NT2/D1 (cell line): ENCODE results near the gene ANKMY2.
A peak's percentile ranks its signal among the peaks of the same experiment; 100 is the strongest.
"Not testable (repeated sequence)": the region's sequence is repeated elsewhere in the genome, so short reads cannot be mapped to it uniquely, and the experiment has no call there.

Experiments used
- DNase-seq: peaks from one replicate; pipeline ENCODE4 v3.0.0-alpha.2; 2011; ENCODE audit warnings: low read depth, low spot score
- H3K27me3 ChIP-seq: 2 replicates; pipeline ENCODE4 v1.6.0; 2011; ENCODE audit warnings: mild to moderate bottlenecking; ENCODE audit not compliant: insufficient read length, insufficient read depth
- H3K36me3 ChIP-seq: 2 replicates; pipeline ENCODE4 v1.6.1; 2011; ENCODE audit warnings: mild to moderate bottlenecking, low read length, mixed read lengths; ENCODE audit not compliant: insufficient read depth, insufficient read length
- H3K4me1 ChIP-seq: 2 replicates; pipeline ENCODE4 v1.5.1; 2011; ENCODE audit not compliant: insufficient read depth, insufficient read length
- H3K4me3 ChIP-seq: 2 replicates; pipeline ENCODE4 v1.5.1; 2011; ENCODE audit warnings: low read depth; ENCODE audit not compliant: insufficient read length
- H3K9ac ChIP-seq: 2 replicates; pipeline ENCODE4 v1.6.0; 2011; ENCODE audit warnings: low read depth; ENCODE audit not compliant: insufficient read length
- H3K9me3 ChIP-seq: 2 replicates; pipeline ENCODE4 v1.5.1; 2011; ENCODE audit warnings: mild to moderate bottlenecking, low read length; ENCODE audit not compliant: insufficient read depth
- SUZ12 ChIP-seq: IDR thresholded peaks from 2 replicates; pipeline ENCODE4 v1.6.1; 2011; ENCODE audit not compliant: insufficient read length, insufficient read depth; ENCODE audit errors: extremely low read depth
- YY1 ChIP-seq: IDR thresholded peaks from 2 replicates; pipeline ENCODE4 v1.6.1; 2011; ENCODE audit not compliant: insufficient read length, insufficient read depth
- ZNF274 ChIP-seq: IDR thresholded peaks from 2 replicates; pipeline ENCODE4 v1.6.1; 2011; ENCODE audit warnings: mild to moderate bottlenecking, low read depth, low read length

The ANKMY2 gene

DNA sequence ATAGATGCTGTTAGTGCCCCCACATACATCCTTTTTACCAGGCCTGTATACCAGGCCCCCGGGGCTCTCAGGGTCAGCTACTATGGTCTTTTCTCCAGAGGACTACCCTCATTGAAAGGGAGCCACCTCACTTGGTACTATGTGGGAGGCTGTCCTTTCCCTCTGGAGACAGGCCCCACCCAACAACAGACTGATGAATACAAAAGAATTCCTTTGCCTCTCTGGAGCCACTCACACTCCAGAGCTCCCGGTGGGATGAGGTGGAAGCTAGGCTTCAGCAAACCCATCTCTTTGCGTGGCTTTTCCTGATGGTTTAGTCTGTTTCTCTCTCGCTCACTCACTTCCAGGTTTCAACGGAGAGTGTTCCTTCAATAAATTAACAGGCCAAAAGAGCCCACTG is 30.3 kb downstream of the ANKMY2 start:
- no peak for TF ChIP-seq SUZ12
- no peak for TF ChIP-seq YY1
- no peaks in the 10 kb centered on the region for H3K9me3 ChIP-seq
- peaks cover 15% of the 10 kb centered on the region for H3K36me3 ChIP-seq
- H3K9ac ChIP-seq: no peak overlapping the region
- H3K4me1 ChIP-seq: no peaks in the 10 kb centered on the region
- H3K4me3 ChIP-seq: no peak overlapping the region
- no peaks in the 10 kb centered on the region for H3K27me3 ChIP-seq
- DNase-seq: peak; percentile 28

DNA sequence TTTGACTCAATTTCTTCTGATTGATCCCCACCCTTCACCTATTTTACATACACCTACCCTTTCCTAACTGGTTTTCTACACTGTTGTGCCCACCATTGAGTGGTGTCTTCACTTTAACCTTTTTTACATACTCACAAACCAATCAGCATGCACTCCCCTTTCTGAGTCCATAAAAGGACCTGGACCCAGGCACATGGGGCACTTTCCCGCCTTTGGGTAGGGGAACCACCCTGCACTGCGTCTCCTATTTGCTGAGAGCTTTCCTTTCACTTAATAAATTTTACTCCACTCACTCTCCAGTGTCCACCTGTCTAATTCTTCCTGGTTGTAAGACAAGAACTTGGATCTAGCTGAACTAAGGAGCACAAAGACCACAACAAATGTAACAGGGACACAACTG is 33.8 kb downstream of the ANKMY2 start:
- Histone ChIP-seq H3K36me3 (peaks cover 28% of the 10 kb centered on the region), H3K4me1 (no peaks in the 10 kb centered on the region), H3K4me3 (no peak overlapping the region), H3K9me3 (no peaks in the 10 kb centered on the region), H3K9ac (no peak overlapping the region), H3K27me3 (no peaks in the 10 kb centered on the region)
- no peak for DNase-seq
- no peak for TF ChIP-seq YY1
- no peak for TF ChIP-seq SUZ12
- no peak for TF ChIP-seq ZNF274

- no peak overlapping the region for H3K4me3 ChIP-seq
- no peak for TF ChIP-seq SUZ12
- TF ChIP-seq YY1: no peak
- TF ChIP-seq ZNF274: no peak
- H3K27me3 ChIP-seq: no peaks in the 10 kb centered on the region
- H3K4me1 ChIP-seq: no peaks in the 10 kb centered on the region
- no peaks in the 10 kb centered on the region for H3K9me3 ChIP-seq
- H3K36me3 ChIP-seq: peaks cover 29% of the 10 kb centered on the region
- no peak overlapping the region for H3K9ac ChIP-seq
- DNase-seq: no peak
Measured at GRCh38 chr7:16609842-16610450, 35.6 kb downstream of the ANKMY2 start.

DNA sequence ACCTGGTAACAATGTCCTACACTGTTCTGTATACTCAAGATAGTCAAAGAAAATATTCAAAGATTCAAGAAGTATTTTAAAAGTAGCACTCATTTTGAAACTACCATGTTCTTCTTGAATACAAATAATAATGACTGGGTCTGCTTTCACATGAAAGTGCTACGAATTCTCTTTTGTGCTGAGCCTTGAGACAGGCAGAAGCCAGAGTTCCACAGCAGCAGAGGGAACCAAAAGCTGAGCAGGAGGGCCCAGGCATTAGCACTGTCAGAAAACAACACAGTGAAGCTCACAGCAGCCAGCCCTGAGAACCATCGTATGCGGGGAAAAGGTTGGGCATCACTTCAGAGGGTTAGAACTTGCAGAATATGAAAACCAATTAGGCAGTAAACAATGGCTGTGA is 38.9 kb downstream of the ANKMY2 start:
- H3K36me3 ChIP-seq: peaks cover 46% of the 10 kb centered on the region
- H3K9ac ChIP-seq: no peak overlapping the region

DNA sequence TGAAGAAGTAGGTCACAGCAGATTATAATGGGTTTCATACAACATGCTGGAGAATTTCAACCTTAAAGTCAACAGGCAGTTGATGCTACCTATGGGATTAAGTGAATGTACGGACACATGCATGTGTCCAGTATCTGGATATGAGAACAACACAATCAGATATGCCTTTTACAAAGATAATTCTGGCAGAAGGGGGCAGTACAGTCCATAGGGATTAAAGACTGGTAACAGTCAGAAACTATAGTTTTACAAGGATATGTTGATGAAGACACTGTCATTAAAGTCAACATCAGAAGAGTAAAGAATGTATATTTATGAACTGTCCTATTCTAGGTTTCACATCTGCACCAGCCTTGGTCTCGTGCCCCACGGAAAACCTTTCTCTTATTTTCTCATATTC is 41.5 kb downstream of the ANKMY2 start:
- no peak for DNase-seq
- Histone ChIP-seq H3K4me3 (no peak overlapping the region), H3K9me3 (no peaks in the 10 kb centered on the region), H3K27me3 (no peaks in the 10 kb centered on the region), H3K36me3 (peaks cover 46% of the 10 kb centered on the region), H3K9ac (no peak overlapping the region), H3K4me1 (no peaks in the 10 kb centered on the region)
- TF ChIP-seq SUZ12 (no peak), ZNF274 (no peak), YY1 (no peak)

More for the DNA sequence above, 38.9 kb downstream of the ANKMY2 start:
- no peaks in the 10 kb centered on the region for H3K4me1 ChIP-seq
- TF ChIP-seq ZNF274: no peak
- no peak for TF ChIP-seq SUZ12
- TF ChIP-seq YY1: no peak
- no peaks in the 10 kb centered on the region for H3K9me3 ChIP-seq
- no peak overlapping the region for H3K4me3 ChIP-seq
- DNase-seq: no peak
- no peaks in the 10 kb centered on the region for H3K27me3 ChIP-seq

DNA sequence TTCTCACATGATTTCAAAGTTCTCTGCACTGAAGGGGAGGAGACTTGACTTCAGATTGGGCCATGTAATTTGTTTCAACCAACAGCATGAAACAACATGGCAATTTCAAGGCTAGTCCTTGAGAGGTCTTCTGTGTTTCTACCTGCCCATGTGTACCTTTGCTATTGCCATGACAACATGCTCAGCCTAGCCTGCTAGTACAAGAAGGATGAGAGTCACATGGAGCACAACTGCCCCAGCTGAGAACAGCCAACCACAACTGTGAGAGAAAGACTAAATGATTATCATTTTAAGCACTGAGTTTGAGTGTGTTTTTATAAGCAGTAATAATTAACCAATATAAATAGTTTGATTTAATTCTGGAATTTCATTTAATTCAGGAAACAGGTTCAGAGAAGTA is 41.9 kb downstream of the ANKMY2 start:
- H3K4me1 ChIP-seq: no peaks in the 10 kb centered on the region
- H3K9ac ChIP-seq: no peak overlapping the region
- no peak for TF ChIP-seq YY1
- no peak for TF ChIP-seq ZNF274
- no peak for TF ChIP-seq SUZ12
- no peaks in the 10 kb centered on the region for H3K9me3 ChIP-seq
- H3K4me3 ChIP-seq: no peak overlapping the region
- H3K36me3 ChIP-seq: peaks cover 43% of the 10 kb centered on the region
- no peaks in the 10 kb centered on the region for H3K27me3 ChIP-seq
- no peak for DNase-seq

DNA sequence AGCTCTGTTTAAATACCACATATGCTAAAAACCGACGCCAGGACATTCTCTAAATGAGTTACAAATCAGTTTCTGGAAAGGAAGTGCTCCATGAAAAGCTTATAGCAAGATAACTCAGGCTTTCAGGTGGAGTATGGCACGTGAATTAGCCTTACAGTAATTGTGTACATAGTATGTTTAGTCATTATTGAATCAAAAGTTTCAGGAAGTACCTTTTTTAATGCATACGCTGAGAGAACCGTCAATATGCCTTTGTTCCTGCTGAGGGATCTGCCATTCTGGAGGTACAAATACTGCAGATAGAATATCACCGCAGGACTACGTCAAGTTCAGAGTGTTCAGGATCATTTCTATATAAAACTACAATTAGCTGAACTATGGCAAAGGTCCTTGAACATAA is 45.7 kb downstream of the ANKMY2 start:
- no peak for DNase-seq
- Histone ChIP-seq H3K4me3 (no peak overlapping the region), H3K36me3 (peaks cover 38% of the 10 kb centered on the region), H3K9ac (no peak overlapping the region), H3K4me1 (no peaks in the 10 kb centered on the region), H3K9me3 (no peaks in the 10 kb centered on the region), H3K27me3 (no peaks in the 10 kb centered on the region)
- TF ChIP-seq ZNF274 (no peak), SUZ12 (no peak), YY1 (no peak)

DNA sequence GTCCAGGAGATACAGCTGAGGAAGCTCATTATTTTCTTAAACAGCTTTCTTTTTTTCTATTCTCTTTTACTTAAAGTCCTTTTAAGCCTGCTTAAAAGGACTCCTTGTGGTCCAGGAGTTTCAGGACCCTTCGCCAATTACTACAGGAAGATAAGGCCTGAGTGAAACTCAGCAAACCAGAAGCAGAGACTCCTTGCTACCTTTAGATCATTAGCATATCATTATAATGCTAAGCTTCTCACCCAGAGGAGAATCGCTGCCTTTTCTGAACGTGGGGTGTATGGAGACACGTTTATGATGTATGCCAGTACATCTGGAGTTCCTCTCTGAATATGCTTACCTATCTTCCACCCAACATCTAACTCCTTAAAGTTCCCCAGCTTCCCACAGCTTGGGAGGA is 47.5 kb downstream of the ANKMY2 start:
- TF ChIP-seq ZNF274 (no peak), SUZ12 (no peak), YY1 (no peak)
- Histone ChIP-seq H3K9me3 (no peaks in the 10 kb centered on the region), H3K4me1 (no peaks in the 10 kb centered on the region), H3K36me3 (peaks cover 26% of the 10 kb centered on the region), H3K4me3 (no peak overlapping the region), H3K9ac (no peak overlapping the region), H3K27me3 (no peaks in the 10 kb centered on the region)
- no peak for DNase-seq

- H3K4me1 ChIP-seq, H3K4me3 ChIP-seq, H3K9me3 ChIP-seq, H3K9ac ChIP-seq, H3K27me3 ChIP-seq, DNase-seq, H3K36me3 ChIP-seq: not testable (repeated sequence)
Measured at GRCh38 chr7:16595596-16595995, 50.0 kb downstream of the ANKMY2 start.
